Activated CD8-positive, alpha-beta T cell treated with anti-CD3 and anti-CD28 coated beads for 36 hours (primary cell): Measurements from ENCODE around the gene RAB11FIP5. TPM values are rescaled to one million over a fixed set of nuclear protein-coding genes. Genes with fewer than 3 reads are reported as not detected.

Experiments
- ATAC-seq: fragments of 200-7000 bp; cut with Tn5 transposase; one replicate; pipeline ENCODE4 v1.10.0; 2021; ENCODE audit warnings: mild to moderate bottlenecking, moderate library complexity
- CTCF ChIA-PET: fragments of 350-600 bp; sonication (Branson Sonifier 250); formaldehyde crosslinking; loops from one replicate; lab custom pipeline; 2021; ENCODE audit warnings: antibody characterized with exemption; lab: Charles Lee
- POLR2A ChIA-PET: fragments of 350-600 bp; sonication (Branson Sonifier 250); formaldehyde crosslinking; loops from one replicate; lab custom pipeline; 2021; ENCODE audit warnings: antibody characterized with exemption; lab: Charles Lee
- DNase-seq: peaks from one replicate; pipeline ENCODE4 v3.0.0-alpha.2; 2020
- H3K27ac Mint-ChIP-seq: one replicate; pipeline ENCODE4 v1.8.0; 2021; ENCODE audit warnings: mild to moderate bottlenecking, mixed read lengths
- H3K27me3 Mint-ChIP-seq: one replicate; pipeline ENCODE4 v1.8.0; 2021; ENCODE audit warnings: mixed read lengths
- H3K36me3 Mint-ChIP-seq: one replicate; pipeline ENCODE4 v1.8.0; 2021; ENCODE audit warnings: low read depth, mixed read lengths
- H3K4me1 Mint-ChIP-seq: one replicate; pipeline ENCODE4 v1.8.0; 2021; ENCODE audit warnings: low read depth, mixed read lengths
- H3K4me3 Mint-ChIP-seq: one replicate; pipeline ENCODE4 v1.8.0; 2021; ENCODE audit warnings: mild to moderate bottlenecking, moderate library complexity, mixed read lengths
- H3K9me3 Mint-ChIP-seq: one replicate; pipeline ENCODE4 v1.8.0; 2021; ENCODE audit warnings: mixed read lengths
- CTCF ChIP-seq: fragments of 200-600 bp; IDR thresholded peaks from one replicate; pipeline ENCODE4 v1.8.0; 2022; ENCODE audit warnings: antibody characterized with exemption, mild to moderate bottlenecking
- intact Hi-C: fragments of 100-400 bp; cut with micrococcal nuclease; formaldehyde crosslinking; loops from one replicate; pipeline ENCODE4 v1.10.0; 2022
- total RNA-seq, 2 experiments: library from RNA; stranded (reverse); gene quantifications; one replicate each; pipeline ENCODE4 v1.2.3, GENCODE V29; 2021

The RAB11FIP5 gene
- total RNA-seq, 2 experiments from 2014 or later: 9.0 to 9.7 TPM

DNA sequence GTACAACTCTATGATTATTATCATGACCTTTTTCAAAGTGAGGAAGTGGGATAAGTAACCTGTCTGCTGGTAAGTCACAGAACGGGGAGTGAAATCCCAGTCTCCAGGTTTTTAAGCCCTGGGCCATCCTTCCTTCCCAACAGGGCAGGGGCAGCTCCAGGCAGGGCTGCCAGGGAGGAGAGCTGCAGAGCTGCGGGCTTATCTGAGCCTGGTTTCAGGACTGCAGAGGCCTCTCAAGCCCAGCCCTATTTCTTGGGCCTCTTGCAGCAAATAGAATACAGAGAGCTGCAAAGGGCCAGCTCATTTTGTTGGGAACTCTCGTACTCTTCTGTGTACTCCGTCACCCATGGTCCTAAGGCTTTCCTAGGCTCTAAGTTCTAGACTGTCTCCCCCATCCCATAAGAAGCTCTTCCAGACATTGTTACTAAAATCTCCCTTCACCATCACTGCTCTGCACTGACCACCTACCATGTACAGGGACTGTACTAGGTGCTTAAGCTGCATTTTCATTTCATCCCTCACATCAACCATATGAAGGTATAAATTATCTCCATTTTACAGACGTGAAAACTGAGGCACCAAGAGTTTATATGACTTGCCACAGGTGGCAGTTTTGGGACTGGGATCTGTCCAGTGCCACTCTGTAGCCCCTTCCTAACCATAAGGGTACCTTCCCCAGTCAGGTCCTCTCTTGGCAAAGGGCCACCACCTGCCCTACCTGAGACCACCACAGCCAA lies 3.1 kb downstream of the RAB11FIP5 start:
- no peak for TF ChIP-seq CTCF
- ATAC-seq: no peak
- Mint-ChIP-seq H3K36me3 (no peaks in the 10 kb centered on the region), H3K4me1 (peaks cover 18% of the 10 kb centered on the region), H3K27me3 (peaks cover 7% of the 10 kb centered on the region), H3K9me3 (no peaks in the 10 kb centered on the region), H3K27ac (no peak overlapping the region), H3K4me3 (no peak overlapping the region)
- no peak for DNase-seq
- CTCF ChIA-PET: interaction anchor here (0.9 to 3.9 kb wide), 3 partner anchors 24 to 68 kb away, joined by 3 to 20 read pairs (median 16); no protein-coding TSS in a partner anchor
- intact Hi-C loops: no loop called here
- POLR2A ChIA-PET: interaction anchor here (0.6 kb wide), 1 partner anchor 1616 kb away, joined by 3 read pairs; no protein-coding TSS in a partner anchor

GRCh38 chr2:73107211-73107926 lies 5.4 kb downstream of the RAB11FIP5 start:
- no peak overlapping the region for H3K27ac Mint-ChIP-seq
- ChIA-PET CTCF (interaction anchor here (0.6 to 1.9 kb wide), 3 partner anchors 21 to 550 kb away, joined by 3 to 9 read pairs (median 6); no protein-coding TSS in a partner anchor), POLR2A (no interaction called here)

GRCh38 chr2:73106791-73107190 lies 6.0 kb downstream of the RAB11FIP5 start:
- CTCF ChIA-PET: interaction anchor here (1.4 to 1.9 kb wide), 2 partner anchors 20 to 70 kb away, joined by 6 to 9 read pairs; no protein-coding TSS in a partner anchor
- Mint-ChIP-seq H3K9me3 (no peaks in the 10 kb centered on the region), H3K27ac (no peak overlapping the region), H3K4me3 (no peak overlapping the region), H3K36me3 (no peaks in the 10 kb centered on the region), H3K27me3 (peaks cover 7% of the 10 kb centered on the region), H3K4me1 (peaks cover 14% of the 10 kb centered on the region)
- POLR2A ChIA-PET: no interaction called here
- no peak for ATAC-seq
- TF ChIP-seq CTCF: no peak
- DNase-seq: no peak
- intact Hi-C loops: no loop called here

More at GRCh38 chr2:73107211-73107926, 5.4 kb downstream of the RAB11FIP5 start:
- ATAC-seq (no peak), DNase-seq (no peak)
- intact Hi-C loops: no loop called here
- H3K4me3 Mint-ChIP-seq: no peak overlapping the region
- H3K4me1 Mint-ChIP-seq: peaks cover 18% of the 10 kb centered on the region
- H3K27me3 Mint-ChIP-seq: peaks cover 7% of the 10 kb centered on the region
- TF ChIP-seq CTCF: no peak
- no peaks in the 10 kb centered on the region for H3K36me3 Mint-ChIP-seq
- H3K9me3 Mint-ChIP-seq: no peaks in the 10 kb centered on the region

DNA sequence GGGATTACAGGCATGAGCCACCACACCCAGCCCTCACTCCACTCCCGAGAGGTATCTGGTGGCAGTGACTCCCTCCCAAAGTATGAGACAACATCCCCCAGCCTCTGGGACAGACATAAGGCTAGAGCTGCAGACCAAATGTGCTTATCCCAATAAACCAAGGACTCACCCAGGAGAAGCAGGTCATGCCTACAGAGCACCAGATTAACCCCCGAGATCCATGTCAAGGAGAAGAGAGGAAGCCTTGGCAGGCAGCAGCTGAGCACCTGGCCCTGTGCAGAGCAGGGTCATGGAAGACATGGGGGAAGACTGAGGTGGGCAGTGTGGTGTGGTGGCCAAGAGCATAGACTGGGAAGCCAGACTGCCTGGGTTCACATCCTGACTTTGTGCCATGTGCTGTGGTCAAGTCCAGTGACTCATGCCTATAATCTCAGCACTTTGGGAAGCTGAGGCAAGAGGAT lies 7.2 kb downstream of the RAB11FIP5 start:
- Mint-ChIP-seq H3K27me3 (no peaks in the 10 kb centered on the region), H3K9me3 (no peaks in the 10 kb centered on the region), H3K4me3 (no peak overlapping the region), H3K27ac (no peak overlapping the region), H3K36me3 (no peaks in the 10 kb centered on the region), H3K4me1 (peaks cover 1% of the 10 kb centered on the region)
- intact Hi-C loops: no loop called here
- ChIA-PET CTCF (no interaction called here), POLR2A (interaction anchor here (1.3 kb wide), 1 partner anchor 129 kb away, joined by 3 read pairs; the partner anchor contains the start of gene CCT7)
- TF ChIP-seq CTCF: no peak
- DNase-seq: no peak
- ATAC-seq: no peak
